Head of caudate nucleus (tissue), 42 donors: ENCODE results near the gene CNTNAP5.

Experiments
- DNase-seq, 42 donors: peaks; one replicate each; pipeline versions ENCODE4 v3.0.0 to v3.0.0-alpha.2; 2020 to 2021; ENCODE audit warnings: mixed read lengths in 7 of 42
- intact Hi-C: fragments of 100-400 bp; cut with DNase I; formaldehyde crosslinking; loops from one replicate; pipeline ENCODE4 v1.15.0; 2022

CNTNAP5 gene

GRCh38 chr2:124025171-124025580 is at the start of gene CNTNAP5:
TSS of gene CNTNAP5 (plus strand) at chr2:124025287. CDS start at chr2:124025651, 364 bp downstream.
- DNase-seq, result peak in 41 of 42 donors; percentile 39 to 89 (median 70)
- intact Hi-C loops, result no loop called here

- intact Hi-C loops, result no loop called here
- DNase-seq, result no peak
These were observed 48.9 kb upstream of the CNTNAP5 start for GRCh38 chr2:123976054-123976648.

- intact Hi-C loops, result no loop called here
- DNase-seq, result peak in 34 of 42 donors; percentile 3 to 70 (median 20)
These were observed 31.3 kb upstream of the CNTNAP5 start for GRCh38 chr2:123993728-123994323.

DNA sequence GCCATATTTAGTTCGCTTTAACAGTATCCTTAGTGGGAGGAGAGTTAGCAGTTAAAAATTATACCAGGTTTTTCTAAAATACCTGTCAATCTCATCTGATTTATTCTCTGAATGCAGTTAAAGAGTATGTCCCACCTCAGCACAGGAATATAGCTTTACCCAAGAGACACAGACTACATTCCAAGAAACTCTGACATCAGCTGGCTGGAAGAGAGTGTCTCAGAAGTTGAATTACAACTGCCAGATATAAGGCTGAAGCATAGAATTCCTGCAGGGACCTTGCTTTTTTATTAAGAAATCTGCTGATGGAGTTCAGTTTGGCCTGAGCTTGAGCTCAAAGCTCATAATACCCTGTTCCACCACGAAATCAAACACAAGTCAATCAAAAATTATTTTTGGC is 25.4 kb upstream of the CNTNAP5 start:
- no peak for DNase-seq
- intact Hi-C loops, result no loop called here

DNA sequence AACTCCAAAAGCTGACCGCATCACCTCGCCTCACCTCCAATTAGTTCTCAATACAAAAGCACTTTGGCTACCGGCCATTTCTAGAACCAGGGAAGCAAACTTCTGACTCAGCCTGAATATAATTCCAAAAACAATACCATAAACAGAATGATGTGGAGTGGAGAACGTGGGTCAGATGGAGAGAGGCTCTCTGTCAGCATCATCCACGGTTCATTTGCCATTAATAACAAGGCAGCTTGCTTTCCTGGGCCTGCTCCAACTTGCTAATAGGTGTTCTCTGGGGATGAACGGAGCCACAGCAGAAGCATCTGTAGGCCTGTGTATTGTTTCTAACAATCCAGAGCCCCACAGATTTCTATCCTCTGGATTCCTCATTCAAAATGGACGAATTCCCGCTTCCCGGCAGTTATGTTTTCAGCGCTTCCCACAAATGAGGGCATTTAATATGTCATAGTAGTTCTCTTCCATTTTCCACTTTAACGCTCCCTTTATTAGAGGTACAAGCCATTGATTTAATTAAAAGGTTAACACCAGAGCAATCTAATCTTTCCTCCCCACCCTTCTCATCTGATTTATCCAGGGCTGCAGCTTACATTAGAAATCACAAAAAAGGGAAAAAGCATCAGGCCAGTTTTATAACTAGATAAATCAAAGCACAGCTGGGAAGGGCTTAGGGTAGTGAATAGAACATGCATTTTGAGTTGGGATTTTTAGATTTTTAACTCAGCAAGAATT is 23.2 kb upstream of the CNTNAP5 start:
- intact Hi-C loops, result no loop called here
- no peak for DNase-seq

GRCh38 chr2:124018890-124019289 is 6.2 kb upstream of the CNTNAP5 start:
- peak in 8 of 42 donors; percentile 4 to 43 (median 15) for DNase-seq

DNA sequence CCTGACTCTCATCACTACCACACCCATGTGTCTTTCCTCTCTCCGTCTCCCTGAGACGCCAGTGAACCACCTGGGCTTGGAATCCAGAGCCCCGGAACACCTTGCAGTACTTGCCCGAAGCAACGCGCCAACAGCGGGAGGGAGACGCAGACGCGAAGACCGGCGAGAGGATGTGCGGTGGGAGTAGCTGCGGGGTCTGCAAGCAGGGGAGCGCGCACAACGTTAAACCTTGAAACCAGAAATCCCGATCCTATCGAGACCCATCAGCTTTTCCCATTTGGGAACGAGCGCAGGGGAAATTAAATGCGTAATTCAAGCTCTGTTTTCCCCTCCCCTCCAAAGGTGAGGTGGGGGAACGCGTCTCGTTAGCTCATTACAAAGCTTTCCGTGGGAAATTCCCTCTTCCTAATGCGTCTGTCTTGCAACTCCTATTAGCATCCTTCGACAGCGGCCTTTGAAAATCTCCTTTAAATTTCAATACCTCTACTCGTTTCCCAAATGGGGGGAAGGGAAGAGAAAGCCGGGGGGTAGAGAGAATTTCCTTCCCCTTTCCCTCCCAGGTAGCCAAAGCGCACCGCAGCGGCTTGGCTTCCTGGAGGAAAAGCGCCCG is 421 bp upstream of the CNTNAP5 start:
- intact Hi-C loops, result no loop called here
- DNase-seq, result peak in 40 of 42 donors; percentile 4 to 70 (median 38)

More at GRCh38 chr2:124018890-124019289, 6.2 kb upstream of the CNTNAP5 start:
- intact Hi-C loops, result no loop called here

- peak in 39 of 42 donors; percentile 3 to 71 (median 30) for DNase-seq
- intact Hi-C loops, result no loop called here
These were observed 876 bp downstream of the CNTNAP5 start for GRCh38 chr2:124025891-124026434.

GRCh38 chr2:124026503-124026902 is 1.4 kb downstream of the CNTNAP5 start:
- intact Hi-C loops, result no loop called here
- no peak for DNase-seq

- intact Hi-C loops, result no loop called here
- DNase-seq, result peak in 35 of 42 donors; percentile 5 to 85 (median 47)
These were observed 2.1 kb downstream of the CNTNAP5 start for GRCh38 chr2:124027182-124027581.

- no peak for DNase-seq
- intact Hi-C loops, result no loop called here
These were observed 7.7 kb downstream of the CNTNAP5 start for GRCh38 chr2:124032799-124033198.

- no peak for DNase-seq
- intact Hi-C loops, result no loop called here
These were observed 9.2 kb downstream of the CNTNAP5 start for GRCh38 chr2:124034265-124034664.

DNA sequence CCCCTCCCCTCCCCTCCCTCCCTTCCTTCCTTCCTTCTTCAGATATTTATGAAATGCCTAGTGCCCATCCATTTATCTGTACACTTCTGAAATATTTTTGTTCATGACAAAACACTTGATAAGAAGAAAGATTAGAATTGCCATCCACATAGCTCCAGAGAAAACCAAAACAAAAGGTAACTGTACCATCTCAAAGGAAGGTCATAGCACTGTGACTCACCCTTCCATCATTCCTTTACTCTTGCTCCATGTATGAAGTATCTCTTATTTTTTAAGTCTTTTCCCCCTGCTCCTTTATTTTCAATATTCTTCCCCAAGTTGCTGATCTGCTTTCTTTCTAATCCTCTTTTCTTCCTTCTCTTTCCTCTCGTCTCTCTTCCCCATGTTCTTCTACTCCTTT is 9.9 kb downstream of the CNTNAP5 start:
- intact Hi-C loops, result no loop called here
- DNase-seq, result no peak

DNA sequence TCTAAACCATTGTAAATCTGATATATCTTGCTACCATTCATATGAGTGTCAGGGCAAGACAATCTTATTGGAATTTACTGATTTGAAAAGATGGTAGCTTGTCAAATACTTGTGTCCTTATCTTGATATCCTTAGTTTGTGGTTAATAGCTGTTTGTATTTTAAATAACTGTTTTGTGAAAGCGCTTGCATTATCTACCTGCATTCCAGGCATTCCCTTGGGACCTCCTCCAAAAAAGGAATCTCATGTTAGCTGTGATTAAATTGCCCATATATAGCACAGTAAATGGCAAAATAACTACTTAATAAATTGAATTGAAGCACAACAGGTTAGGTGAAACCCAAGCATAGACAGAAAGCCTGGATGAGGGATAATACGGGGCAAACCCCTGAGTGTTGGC is 13.9 kb downstream of the CNTNAP5 start:
- DNase-seq, result no peak
- intact Hi-C loops, result no loop called here

DNA sequence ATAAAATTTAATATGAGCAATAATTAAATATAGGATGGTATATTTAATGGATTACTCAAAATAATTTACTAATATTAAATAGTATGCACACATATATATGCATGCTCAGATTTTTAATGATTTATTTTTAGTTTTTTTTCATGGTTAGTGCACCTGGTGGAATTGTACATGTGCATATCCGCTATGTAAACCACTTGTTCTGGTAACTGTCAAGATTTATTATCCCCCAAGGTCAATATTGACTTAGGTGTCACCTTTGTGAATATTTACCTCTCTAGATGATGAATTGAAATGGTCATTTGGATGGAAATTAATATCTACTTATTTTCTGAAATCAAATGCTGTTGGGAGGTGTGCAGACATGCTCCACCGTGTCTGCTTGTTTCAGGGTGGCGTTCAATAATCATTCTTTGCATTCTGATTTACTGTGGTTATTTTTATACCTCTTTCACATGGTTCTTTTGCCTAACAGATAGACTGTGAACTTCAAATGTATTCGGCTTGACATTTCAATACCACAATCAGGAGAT is 14.7 kb downstream of the CNTNAP5 start:
- DNase-seq, result no peak
- intact Hi-C loops, result no loop called here

DNA sequence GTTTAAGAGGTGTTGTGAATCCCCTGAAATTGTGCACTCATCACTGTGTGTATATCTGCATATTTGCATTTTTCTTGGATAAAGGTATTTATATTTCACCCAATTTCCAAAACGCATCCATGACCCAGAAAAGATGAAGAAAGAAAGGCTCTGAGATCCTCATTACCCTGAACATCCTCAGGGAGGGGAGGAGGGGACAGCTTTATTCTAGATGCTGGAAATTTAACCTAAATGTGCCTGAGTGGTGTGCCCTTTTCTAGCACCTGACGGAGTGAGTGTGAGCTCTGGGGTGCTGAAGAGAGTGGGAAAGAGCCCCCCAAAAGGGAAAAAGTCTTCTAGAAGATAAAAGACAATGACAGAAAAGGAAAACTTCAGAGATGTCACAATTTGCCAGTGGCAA is 20.8 kb downstream of the CNTNAP5 start:
- intact Hi-C loops, result no loop called here

GRCh38 chr2:124046332-124046731 is 21.2 kb downstream of the CNTNAP5 start:
- no peak for DNase-seq
- intact Hi-C loops, result no loop called here

More for the DNA sequence above, 20.8 kb downstream of the CNTNAP5 start:
- no peak for DNase-seq

- no peak for DNase-seq
- intact Hi-C loops, result no loop called here
These were observed 23.0 kb downstream of the CNTNAP5 start for GRCh38 chr2:124048102-124048501.

- DNase-seq, result no peak
- intact Hi-C loops, result no loop called here
These were observed 23.6 kb downstream of the CNTNAP5 start for GRCh38 chr2:124048664-124049063.
